Panc1 (cell line): ENCODE results near the gene PTCD2. TPM values are rescaled to one million over a fixed set of nuclear protein-coding genes. Genes with fewer than 3 reads are reported as not detected.

Source experiments
- ATAC-seq: fragments of 200-7000 bp; cut with Tn5 transposase; 2 replicates; pipeline ENCODE4 v1.9.1; 2020; ENCODE audit warnings: mild to moderate bottlenecking, moderate library complexity
- BruUV-seq: library from RNA; stranded (reverse); fragments of 400-500 nt; replicated peaks from 2 replicates; lab custom pipeline; 2021; lab: Mats Ljungman, UMichigan
- CTCF ChIA-PET: fragments of 300-600 bp; sonication (Branson Sonifier 250); formaldehyde crosslinking; loops from one replicate; lab custom pipeline; 2022; ENCODE audit warnings: antibody characterized with exemption; lab: Charles Lee
- POLR2A ChIA-PET: fragments of 300-600 bp; sonication (Branson Sonifier 250); formaldehyde crosslinking; loops from one replicate; lab custom pipeline; 2022; ENCODE audit warnings: antibody characterized with exemption; lab: Charles Lee
- DNase-seq: peaks from one replicate; pipeline ENCODE4 v3.0.0-alpha.2; 2010; ENCODE audit warnings: low read depth, low spot score
- H3K27ac ChIP-seq: 2 replicates; pipeline ENCODE4 v1.5.1; 2011; ENCODE audit warnings: mild to moderate bottlenecking, low read length, inconsistent platforms
- H3K27me3 ChIP-seq: fragments of 200-500 bp; sonication (Bioruptor generic); 2 replicates; pipeline ENCODE4 v1.6.0; 2014; ENCODE audit warnings: low read length, inconsistent platforms; ENCODE audit not compliant: control insufficient read depth, insufficient read depth
- H3K36me3 ChIP-seq: fragments of 200-500 bp; sonication (Bioruptor generic); 2 replicates; pipeline ENCODE4 v1.5.1; 2014; ENCODE audit warnings: inconsistent platforms, mild to moderate bottlenecking, low read length, moderate library complexity; ENCODE audit not compliant: control insufficient read depth, insufficient read depth
- H3K4me1 ChIP-seq: 2 replicates; pipeline ENCODE4 v1.5.1; 2011; ENCODE audit warnings: inconsistent platforms, mild to moderate bottlenecking, low read length, moderate library complexity; ENCODE audit not compliant: control insufficient read depth, insufficient read depth
- H3K4me3 ChIP-seq, 2 experiments: 2 replicates each; pipeline ENCODE4 v1.5.1; 2011 to 2012; ENCODE audit warnings: low read depth in 2 of 2, low read length in 2 of 2, mild to moderate bottlenecking in 2 of 2, inconsistent platforms in 1 of 2, moderate library complexity in 1 of 2
- H3K9me3 ChIP-seq: fragments of 200-500 bp; sonication (Bioruptor generic); 2 replicates; pipeline ENCODE4 v1.5.1; 2014; ENCODE audit warnings: low read depth, mild to moderate bottlenecking, inconsistent platforms, low read length, moderate library complexity; ENCODE audit not compliant: control insufficient read depth, insufficient read depth
- POLR2AphosphoS5 ChIP-seq: IDR thresholded peaks from 2 replicates; pipeline ENCODE4 v1.6.1; 2012; ENCODE audit warnings: mild to moderate bottlenecking, low read depth, low read length, moderate library complexity
- REST ChIP-seq, 2 experiments: IDR thresholded peaks; 2 replicates each; pipeline ENCODE4 v1.6.1; 2011 to 2012; ENCODE audit warnings: low read depth in 2 of 2, control low read depth in 1 of 2, low read length in 1 of 2, mild to moderate bottlenecking in 1 of 2, moderate library complexity in 1 of 2; ENCODE audit not compliant: insufficient read depth in 1 of 2
- SIN3A ChIP-seq: IDR thresholded peaks from 2 replicates; pipeline ENCODE4 v1.6.1; 2012; ENCODE audit warnings: low read depth, mild to moderate bottlenecking, low read length, moderate library complexity, borderline replicate concordance; ENCODE audit not compliant: insufficient read depth
- TCF7L2 ChIP-seq: IDR thresholded peaks from 2 replicates; pipeline ENCODE4 v1.6.1; 2011; ENCODE audit warnings: mild to moderate bottlenecking, low read depth, low read length, inconsistent platforms
- in situ Hi-C: cut with HindIII; loops from 2 replicates; pipeline ENCODE4 v1.10.0; 2016; ENCODE audit warnings: low sequenced_read_pairs, low pct_unique_long_range_greater_than_20kb
- intact Hi-C: fragments of 100-400 bp; cut with micrococcal nuclease; formaldehyde crosslinking; loops from one replicate; pipeline ENCODE4 v1.10.0; 2022; ENCODE audit not compliant: unreplicated experiment
- total RNA-seq: library from RNA; stranded (reverse); gene quantifications from one replicate; pipeline ENCODE4 v1.2.1, GENCODE V29; 2021; ENCODE audit not compliant: unreplicated experiment
- TF ChIP-seq, protein P1 (sequence below): fragments of 450-650 bp; IDR thresholded peaks from 2 replicates; pipeline ENCODE4 v1.5.1; 2017; ENCODE audit warnings: mild to moderate bottlenecking

The PTCD2 gene
- total RNA-seq, 1 experiment from 2014 or later: 13.0 TPM

DNA sequence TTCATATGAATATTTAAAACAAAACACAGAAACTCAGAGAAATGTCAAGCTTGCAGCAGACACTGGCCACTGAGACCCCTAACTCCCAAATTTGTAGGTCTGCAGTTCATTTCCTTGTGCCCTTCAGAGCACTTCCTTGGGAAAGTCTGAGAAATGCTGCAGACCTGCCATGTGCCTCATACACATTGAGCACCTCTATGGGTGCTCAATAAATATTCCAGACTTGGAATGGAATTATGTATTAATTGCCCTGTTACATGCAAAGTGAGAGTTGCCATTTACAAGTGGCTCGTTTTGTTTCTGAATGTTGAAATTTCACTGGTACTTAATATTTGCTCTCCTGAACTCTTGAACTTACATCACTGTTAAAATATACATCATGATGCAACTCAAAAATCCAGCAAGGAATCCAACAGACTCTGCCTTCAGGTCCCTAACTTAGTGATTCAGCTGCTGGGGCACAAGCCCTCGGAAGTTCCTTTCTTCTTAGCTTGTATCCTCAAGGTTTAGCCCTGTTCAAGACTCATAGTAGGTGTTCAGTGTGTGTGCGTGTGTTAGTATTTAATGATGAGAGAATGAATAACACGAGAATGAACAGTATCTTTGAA is 90.6 kb downstream of the PTCD2 start:
- Histone ChIP-seq H3K4me1 (no peaks in the 10 kb centered on the region), H3K4me3 (no peak overlapping the region), H3K27ac (no peak overlapping the region), H3K9me3 (no peaks in the 10 kb centered on the region), H3K36me3 (no peaks in the 10 kb centered on the region), H3K27me3 (no peaks in the 10 kb centered on the region; the same call in 1 of the 2 replicates)
- TF ChIP-seq SIN3A (no peak), TCF7L2 (no peak), REST (IDR thresholded peaks at IDR 0.05; ENCODE audit: insufficient read depth in 1 of 2, low read depth in 2 of 2, low read length in 1 of 2) (no peak), POLR2AphosphoS5 (no peak)
- TF ChIP-seq, protein P1, sequence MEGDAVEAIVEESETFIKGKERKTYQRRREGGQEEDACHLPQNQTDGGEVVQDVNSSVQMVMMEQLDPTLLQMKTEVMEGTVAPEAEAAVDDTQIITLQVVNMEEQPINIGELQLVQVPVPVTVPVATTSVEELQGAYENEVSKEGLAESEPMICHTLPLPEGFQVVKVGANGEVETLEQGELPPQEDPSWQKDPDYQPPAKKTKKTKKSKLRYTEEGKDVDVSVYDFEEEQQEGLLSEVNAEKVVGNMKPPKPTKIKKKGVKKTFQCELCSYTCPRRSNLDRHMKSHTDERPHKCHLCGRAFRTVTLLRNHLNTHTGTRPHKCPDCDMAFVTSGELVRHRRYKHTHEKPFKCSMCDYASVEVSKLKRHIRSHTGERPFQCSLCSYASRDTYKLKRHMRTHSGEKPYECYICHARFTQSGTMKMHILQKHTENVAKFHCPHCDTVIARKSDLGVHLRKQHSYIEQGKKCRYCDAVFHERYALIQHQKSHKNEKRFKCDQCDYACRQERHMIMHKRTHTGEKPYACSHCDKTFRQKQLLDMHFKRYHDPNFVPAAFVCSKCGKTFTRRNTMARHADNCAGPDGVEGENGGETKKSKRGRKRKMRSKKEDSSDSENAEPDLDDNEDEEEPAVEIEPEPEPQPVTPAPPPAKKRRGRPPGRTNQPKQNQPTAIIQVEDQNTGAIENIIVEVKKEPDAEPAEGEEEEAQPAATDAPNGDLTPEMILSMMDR: no peak
- intact Hi-C loops: no loop called here
- POLR2A ChIA-PET: no interaction called here
- no peak for DNase-seq
- CTCF ChIA-PET: no interaction called here
- no TSS peak for BruUV-seq
- ATAC-seq: no peak
- in situ Hi-C loops: no loop called here

GRCh38 chr5:72412283-72413055 is 92.3 kb downstream of the PTCD2 start:
- ChIA-PET POLR2A (no interaction called here), CTCF (no interaction called here)
- no peaks in the 10 kb centered on the region for H3K36me3 ChIP-seq
- H3K4me3 ChIP-seq: no peak overlapping the region
- in situ Hi-C loops: no loop called here
- BruUV-seq: no TSS peak
- H3K4me1 ChIP-seq: no peaks in the 10 kb centered on the region
- H3K27ac ChIP-seq: no peak overlapping the region
- intact Hi-C loops: no loop called here
- no peaks in the 10 kb centered on the region; the same call in 1 of the 2 replicates for H3K27me3 ChIP-seq
- ATAC-seq: no peak
- no peak for DNase-seq
- no peak for TF ChIP-seq REST (IDR thresholded peaks at IDR 0.05; ENCODE audit: insufficient read depth in 1 of 2, low read depth in 2 of 2, low read length in 1 of 2)
- TF ChIP-seq, protein P1: no peak; the same call in 1 of the 2 replicates
- TF ChIP-seq TCF7L2: no peak
- no peak for TF ChIP-seq SIN3A
- no peaks in the 10 kb centered on the region for H3K9me3 ChIP-seq
